C4-2B (cell line): ENCODE data around the gene NEURL2.

Experiments used
- CTCF ChIP-seq: fragments of 450-650 bp; conservative IDR thresholded peaks from 2 replicates; pipeline ENCODE4 v1.5.1; 2017; ENCODE audit warnings: mild to moderate bottlenecking
- ZFX ChIP-seq: fragments of 450-650 bp; IDR thresholded peaks from 2 replicates; pipeline ENCODE4 v1.6.1; 2017

GRCh38 chr20:45866454-45866853 lies 24.6 kb downstream of the NEURL2 start:
- TF ChIP-seq CTCF (no peak), ZFX (no peak)
